SW 1271 (cell line): ENCODE measurements around the gene CHPF.
A peak's percentile ranks its signal among the peaks of the same experiment; 100 is the strongest.

ENCODE experiments used
- DNase-seq, 2 experiments: peaks; one replicate each; lab custom pipeline; 2025; lab: John Stamatoyannopoulos, UW

CHPF gene

GRCh38 chr2:219552382-219553167 is 9.0 kb upstream of the CHPF start:
- peak; percentile 36 to 74 for DNase-seq

- DNase-seq: peak in 1 of 2 experiments; percentile 34
Measured at GRCh38 chr2:219551441-219552381, 8.1 kb upstream of the CHPF start.

DNA sequence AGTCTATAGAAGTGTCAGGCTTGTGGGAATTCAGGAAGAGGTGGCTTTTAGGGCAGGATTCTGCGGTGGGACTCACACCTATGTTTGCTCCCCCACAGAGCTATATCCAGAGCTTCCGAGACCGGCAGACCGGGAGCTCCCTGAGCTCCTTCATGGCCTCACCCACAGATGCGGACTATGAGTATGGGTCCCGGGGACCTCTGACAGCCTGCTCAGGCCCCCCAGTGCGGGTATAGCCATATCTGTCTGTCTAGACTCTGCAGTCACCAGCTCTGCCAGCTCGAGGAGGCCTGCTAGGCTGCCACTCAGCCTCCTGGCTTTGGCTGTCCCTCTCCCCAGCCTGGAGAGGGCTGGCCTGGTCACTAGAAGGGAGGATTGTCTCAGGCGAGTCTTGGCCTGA is 6.0 kb upstream of the CHPF start:
- no peak for DNase-seq

GRCh38 chr2:219548990-219549389 is 5.4 kb upstream of the CHPF start:
- no peak for DNase-seq

DNA sequence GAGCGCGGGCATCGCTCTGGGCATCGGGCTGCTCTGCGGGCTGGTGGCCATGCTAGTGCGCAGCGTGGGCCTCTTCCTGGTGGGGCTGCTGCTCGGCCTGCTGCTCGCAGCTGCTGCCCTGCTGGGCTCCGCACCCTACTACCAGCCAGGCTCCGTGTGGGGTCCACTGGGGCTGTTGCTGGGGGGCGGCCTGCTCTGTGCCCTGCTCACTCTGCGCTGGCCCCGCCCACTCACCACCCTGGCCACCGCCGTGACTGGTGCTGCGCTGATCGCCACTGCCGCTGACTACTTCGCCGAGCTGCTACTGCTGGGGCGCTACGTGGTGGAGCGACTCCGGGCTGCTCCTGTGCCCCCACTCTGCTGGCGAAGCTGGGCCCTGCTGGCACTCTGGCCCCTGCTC is 4.0 kb upstream of the CHPF start:
- DNase-seq: no peak

DNA sequence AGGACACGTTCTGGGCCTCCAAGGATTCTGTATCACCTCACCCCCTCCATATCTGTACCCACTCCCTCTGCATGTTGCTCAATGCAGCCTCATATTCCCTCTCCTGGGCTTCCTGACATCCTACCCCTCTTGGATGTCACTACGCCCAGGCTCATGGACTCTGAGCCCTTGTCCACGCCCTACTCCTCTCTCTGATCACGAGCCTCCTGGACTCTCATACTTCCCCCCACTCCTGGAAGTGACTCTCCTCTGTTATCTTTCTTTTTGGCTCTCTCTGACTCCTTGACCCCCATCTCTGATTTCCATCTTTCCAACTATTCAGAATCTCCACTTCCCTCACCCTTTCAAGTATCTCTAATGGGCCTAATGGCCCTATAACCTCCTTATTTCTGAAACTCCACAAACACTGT is 2.3 kb upstream of the CHPF start:
- DNase-seq: no peak

- DNase-seq: no peak
Measured at GRCh38 chr2:219545295-219545942, 1.8 kb upstream of the CHPF start.

DNA sequence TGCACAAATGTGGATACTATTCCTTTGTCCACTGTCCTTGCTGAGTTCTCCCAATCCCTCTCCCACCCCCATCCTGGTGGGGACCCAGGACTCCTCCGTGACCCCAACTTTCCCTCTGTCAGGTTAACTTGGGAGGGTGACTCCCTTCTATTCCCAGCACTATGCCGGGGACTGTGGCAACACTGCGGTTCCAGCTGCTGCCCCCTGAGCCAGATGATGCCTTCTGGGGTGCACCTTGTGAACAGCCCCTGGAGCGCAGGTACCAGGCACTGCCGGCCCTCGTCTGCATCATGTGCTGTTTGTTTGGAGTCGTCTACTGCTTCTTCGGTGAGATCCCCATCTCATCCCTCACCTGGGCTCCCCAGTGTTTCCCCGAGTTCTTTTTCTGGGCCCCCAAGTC is 958 bp upstream of the CHPF start:
- no peak for DNase-seq

DNA sequence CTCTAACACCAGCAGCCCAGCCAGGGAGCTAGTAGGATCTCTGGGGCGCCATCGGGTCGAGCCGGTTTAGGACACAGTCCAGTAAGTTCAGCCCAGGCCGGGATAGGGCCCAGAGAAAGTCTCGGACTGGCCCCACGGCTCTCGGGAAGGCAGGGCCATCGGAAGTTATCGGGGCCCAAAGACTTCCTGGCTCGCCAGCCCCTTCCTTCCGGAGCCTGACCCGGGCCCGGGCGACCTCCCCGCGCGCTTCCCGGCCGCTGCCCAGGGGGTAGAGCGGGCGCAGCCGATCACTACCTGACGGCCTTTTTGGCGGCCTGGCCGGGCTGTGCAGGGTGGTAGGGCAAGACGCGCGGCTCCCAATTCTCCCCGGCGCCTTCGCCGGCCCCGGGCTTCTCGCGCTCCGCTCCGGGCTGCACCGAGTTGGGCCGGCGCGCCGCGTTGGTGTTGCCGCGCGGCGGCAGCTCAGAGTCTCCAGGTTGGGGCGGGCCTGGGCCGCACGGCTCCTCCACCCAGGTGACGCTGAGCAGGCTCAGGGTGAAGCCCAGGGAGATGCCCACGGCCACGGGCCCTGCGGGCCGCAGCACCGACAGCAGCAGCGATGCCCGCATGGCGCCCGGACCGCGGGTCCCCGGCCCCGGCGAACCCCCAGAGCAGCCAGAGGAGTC is 546 bp downstream of the CHPF start:
- peak in 1 of 2 experiments; percentile 57 for DNase-seq

DNA sequence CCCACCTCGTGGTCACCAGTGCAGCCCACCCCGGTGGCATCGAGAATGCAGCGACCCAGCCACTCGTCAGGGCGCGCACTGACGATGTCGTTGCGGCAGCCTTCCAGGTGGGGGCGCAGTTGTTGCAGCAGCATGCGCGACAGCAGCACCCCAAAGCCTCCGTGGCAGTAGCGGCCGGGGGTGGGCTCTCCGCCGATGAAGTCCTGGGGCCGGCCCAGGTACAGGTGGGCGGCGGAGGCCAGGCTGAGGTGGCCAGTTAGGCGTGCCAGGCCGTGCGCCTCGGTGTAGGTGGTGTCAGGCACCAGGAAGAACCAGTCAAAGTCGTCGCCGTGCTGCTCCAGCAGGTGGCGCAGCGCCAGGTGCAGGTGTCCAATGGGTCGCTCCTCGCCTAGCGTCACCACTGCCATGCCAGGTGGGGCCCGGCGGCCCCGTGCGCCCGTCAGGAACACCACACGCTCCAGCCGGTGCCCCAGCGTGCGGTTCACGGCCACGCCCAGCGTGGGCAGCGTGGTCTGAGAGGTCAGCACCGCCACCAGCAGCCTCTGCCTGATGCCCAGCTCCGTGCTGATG is 1.9 kb downstream of the CHPF start:
- DNase-seq: peak in 1 of 2 experiments; percentile 70

- DNase-seq: no peak
Measured at GRCh38 chr2:219540784-219541504, 2.7 kb downstream of the CHPF start.

- DNase-seq: no peak
Measured at GRCh38 chr2:219539926-219540678, 3.5 kb downstream of the CHPF start.

DNA sequence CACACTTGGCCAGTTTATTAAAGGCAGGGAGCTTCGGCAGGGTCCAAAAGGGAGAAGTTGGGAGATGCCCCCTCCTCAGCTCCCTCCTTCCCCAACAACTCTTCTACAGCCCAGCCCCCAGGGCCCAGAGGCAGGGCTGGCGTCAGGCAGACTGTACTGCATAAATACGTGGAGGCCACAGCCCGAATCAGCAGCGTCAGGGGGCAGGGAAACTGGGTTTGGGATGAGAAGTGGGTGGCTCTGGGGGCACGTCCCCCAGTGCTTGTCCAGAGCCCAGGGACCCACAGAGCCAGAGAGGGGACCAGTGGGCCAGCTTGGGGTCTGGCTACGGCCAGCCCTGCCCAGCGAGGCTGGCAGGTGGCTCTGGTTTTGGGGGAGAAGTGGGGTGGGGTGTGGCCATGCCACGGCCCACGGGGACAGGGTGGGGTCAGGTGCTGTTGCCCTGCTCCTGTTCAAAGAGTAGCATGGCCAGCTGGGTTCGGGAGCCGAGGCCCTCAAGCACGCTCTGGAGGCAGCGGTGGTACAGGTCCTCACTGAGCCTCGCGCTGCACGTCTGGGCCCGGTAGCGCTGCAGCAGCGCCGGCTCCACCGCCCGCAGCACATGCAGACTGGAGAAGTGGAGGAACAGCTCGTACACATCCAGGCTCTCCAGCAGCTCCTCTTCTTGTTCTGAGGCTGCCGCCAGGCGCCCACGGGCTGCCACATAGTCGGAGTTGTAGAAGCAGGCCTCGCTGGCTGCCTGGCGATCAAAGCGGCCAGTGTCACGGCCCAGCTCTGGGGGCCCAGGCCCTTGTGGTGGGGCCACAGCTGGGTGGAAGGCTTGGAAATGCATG is 4.4 kb downstream of the CHPF start:
- no peak for DNase-seq

DNA sequence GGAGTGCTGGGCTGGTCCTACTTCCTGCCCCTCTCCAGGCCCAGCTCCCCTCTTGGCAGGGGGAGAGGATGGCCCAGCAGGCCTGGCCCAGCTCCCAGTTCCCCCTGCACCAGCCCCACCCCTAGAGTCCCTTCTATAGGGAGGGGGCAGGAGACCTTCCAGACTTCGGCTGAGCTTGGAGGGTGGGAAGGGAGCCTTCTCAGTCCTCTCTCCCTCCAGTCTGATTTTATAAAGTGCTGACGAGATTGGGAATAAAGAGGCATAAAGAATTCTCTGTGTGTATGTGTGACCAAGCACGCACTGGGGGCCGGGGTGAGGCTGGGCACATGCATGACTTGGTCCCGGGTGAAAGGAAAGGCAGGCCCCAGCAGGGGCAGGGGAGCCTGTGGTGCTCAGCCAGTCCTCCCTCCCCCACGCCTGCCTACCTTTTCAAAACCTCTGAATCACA is 5.1 kb downstream of the CHPF start:
- no peak for DNase-seq

DNA sequence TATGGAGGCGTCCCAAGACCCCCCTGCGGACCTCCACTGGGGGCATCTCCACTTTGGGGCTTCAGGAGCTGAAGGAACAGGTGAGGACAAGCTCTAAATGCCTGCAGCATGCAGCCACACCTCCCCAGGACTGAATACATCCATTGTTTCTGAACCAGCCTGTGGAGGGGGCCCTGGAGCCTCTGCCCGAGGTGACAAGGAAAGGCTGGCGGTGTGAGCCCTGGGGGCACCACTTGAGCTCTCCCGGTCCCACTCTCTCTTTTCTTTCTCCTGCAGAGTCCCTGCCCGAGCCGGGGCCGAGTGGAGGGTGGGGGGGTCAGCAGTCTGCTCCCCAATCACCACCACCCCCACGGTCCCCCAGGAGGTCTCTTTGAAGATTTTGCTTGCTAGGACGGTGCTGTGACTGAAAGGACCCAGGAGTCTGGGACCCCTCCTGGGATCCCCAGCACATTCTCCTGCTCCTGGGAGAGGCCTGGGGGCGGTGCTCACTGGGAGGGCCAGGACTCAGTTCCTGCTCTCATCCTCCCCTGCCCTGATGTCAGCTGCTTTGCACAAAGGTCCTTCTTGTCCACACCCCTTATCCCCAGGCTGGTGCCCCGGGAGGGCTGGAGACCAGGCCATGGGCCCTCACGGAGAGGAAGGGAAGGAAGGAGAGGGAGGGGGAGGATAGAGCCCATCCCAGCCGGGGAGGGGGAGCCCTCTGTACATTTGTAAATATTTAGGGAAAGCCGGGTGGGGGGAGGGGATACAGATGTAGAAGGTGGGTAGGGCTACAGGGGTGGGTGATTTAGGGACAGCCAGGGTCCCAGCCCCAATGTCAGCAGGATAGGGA is 5.7 kb downstream of the CHPF start:
- DNase-seq: no peak

DNA sequence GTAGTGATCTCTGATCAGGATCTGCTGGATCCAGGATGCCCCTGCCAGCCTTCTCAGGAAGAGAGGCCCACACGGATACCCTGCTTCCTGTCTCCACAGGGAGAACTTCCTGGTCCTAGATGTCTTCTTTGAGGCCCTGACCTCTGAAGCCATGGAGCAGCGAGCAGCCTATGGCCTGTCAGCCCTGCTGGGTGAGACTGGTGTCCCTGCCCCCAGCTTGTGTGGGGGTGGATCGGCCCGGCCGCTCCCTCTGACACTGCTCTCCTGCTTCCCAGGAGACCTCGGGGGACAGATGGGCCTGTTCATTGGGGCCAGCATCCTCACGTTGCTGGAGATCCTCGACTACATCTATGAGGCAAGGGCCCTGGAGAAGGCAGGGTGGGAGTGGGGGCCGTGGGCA is 6.6 kb downstream of the CHPF start:
- DNase-seq: no peak

DNA sequence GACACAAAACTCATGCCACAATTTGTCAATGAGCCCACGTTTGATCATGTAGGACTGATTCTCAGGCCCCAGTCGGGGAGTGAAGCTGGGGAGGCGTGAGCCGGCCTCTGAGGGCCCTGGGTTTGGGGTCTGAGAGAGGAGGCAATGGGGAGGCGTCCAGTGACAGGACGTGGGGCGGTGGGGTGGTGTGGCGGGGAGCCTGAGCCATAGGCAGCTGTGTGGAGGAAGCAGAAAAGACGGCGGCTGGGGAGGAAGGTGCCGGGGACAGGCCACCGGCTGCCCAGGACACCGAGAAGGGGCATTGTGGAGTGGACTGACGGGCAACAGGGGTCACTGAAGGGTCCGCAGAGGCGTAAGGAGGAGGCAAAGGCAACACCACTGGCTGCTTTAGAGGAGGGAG is 7.2 kb downstream of the CHPF start:
- no peak for DNase-seq

DNA sequence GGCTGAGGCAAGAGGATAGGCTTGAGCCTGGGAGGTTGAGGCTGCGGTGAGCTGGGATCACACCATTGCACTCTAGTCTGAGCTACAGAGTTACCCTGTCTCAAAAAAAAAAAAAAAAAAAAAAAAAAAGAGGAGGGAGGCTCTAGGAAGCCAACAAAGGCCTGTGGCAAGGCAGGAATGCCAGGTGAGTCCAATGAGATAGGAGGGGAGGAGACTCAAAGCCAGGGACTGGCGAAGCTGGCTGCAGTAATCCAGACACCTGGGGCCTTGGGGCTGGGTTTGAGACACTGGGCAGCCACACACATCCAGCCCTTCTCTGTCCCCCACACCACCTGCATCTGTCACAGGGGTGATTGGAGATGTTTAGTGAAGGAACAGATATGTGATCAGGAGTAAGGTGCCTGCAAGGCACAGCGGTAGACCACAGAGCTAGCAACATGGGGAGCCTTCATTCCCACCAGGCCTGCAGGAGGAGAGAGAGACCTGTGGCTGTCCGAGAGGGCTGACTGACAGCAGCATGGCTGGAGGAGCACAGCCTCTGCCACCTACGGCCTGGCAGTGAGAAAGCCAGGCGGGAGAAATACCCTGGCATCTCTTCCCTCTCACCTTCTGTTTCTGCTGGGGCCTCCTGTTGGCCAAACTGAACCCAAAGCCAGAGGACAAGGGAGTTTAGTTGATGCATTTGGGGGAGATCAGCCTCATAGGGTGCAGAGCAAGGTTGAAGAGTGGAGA is 9.5 kb downstream of the CHPF start:
- no peak for DNase-seq
